D721Med (cell line): ENCODE results near the gene PABPC3.

Experiments
- DNase-seq: peaks from one replicate; pipeline ENCODE4 v3.0.0; 2011; ENCODE audit warnings: low spot score; ENCODE audit not compliant: insufficient read length
- FAIRE-seq: peaks from 2 replicates; lab custom pipeline; 2011; peaks lifted over from hg19 to GRCh38; lab: Jason Lieb, UNC
- CTCF ChIP-seq: IDR thresholded peaks from 2 replicates; pipeline ENCODE4 v1.5.1; 2012; ENCODE audit warnings: mild to moderate bottlenecking, control low read depth; ENCODE audit not compliant: insufficient read depth; ENCODE audit errors: missing control alignments

Gene PABPC3

GRCh38 chr13:25110956-25111584 lies 15.1 kb downstream of the PABPC3 start:
- TF ChIP-seq CTCF, result no peak
- FAIRE-seq (no peak), DNase-seq (no peak)

- FAIRE-seq (no peak), DNase-seq (no peak)
- TF ChIP-seq CTCF, result no peak
Observed at GRCh38 chr13:25111585-25111956, 15.6 kb downstream of the PABPC3 start.

GRCh38 chr13:25112695-25113255 lies 16.8 kb downstream of the PABPC3 start:
- no peak for TF ChIP-seq CTCF
- DNase-seq (no peak), FAIRE-seq (no peak)

GRCh38 chr13:25114220-25114619 lies 18.3 kb downstream of the PABPC3 start:
- FAIRE-seq (peak; percentile 53), DNase-seq (peak; percentile 58)
- peak; percentile 92 for TF ChIP-seq CTCF

- FAIRE-seq (no peak), DNase-seq (no peak)
- TF ChIP-seq CTCF, result no peak
Observed at GRCh38 chr13:25116044-25116443, 20.1 kb downstream of the PABPC3 start.

GRCh38 chr13:25117312-25117711 lies 21.4 kb downstream of the PABPC3 start:
- TF ChIP-seq CTCF, result no peak
- no peak for DNase-seq
- no peak for FAIRE-seq

GRCh38 chr13:25118378-25118905 lies 22.5 kb downstream of the PABPC3 start:
- FAIRE-seq (no peak), DNase-seq (no peak)
- no peak for TF ChIP-seq CTCF
